GM18511 (cell line): ENCODE data around the gene STXBP5L.
"Not testable (repeated sequence)": the region's sequence is repeated elsewhere in the genome, so short reads cannot be mapped to it uniquely, and the experiment has no call there.

ENCODE experiments used
- ATAC-seq: cut with Tn5 transposase; IDR thresholded peaks from one replicate; pipeline ENCODE4 v1.9.1; 2021; ENCODE audit warnings: mild to moderate bottlenecking, moderate library complexity; ENCODE audit not compliant: unreplicated experiment

STXBP5L gene

DNA sequence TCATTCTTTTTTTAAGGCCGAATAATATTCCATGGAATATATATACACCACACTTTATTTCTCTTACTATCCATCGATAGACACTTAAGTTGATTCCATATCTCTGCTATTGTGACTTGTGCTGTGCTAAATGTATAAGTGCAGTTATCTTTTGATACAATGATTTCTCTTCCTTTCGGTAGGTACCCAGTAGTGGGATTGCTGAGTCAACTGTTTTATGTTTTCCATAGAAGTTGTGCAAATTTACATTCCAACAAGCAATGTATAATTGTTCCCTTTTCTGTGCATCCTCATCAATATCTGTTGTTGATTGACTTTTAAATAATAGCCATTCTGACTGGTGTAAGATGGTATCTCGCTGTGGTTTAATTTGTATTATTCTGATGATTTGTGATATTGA is 81.0 kb downstream of the STXBP5L start:
- no peak for ATAC-seq

DNA sequence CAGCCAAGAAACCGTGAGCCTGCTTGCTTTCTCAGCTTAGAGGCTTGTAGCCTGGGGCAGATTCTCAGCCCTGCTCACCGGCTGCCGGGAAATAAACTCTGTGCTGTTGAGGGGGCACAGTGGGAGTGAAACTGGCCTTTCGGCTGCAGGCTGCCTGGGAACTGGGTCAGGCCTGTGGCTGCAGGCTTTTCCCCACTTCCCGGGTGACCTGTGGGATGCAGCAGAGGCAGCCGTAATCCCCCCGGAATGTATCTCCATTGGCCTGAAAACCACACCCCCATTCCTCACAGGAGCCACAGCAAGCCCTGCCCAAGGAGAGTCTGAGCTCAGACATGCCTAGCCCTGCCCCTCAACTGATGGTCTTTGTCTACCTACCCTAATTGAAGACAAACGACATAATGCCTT is 110.9 kb downstream of the STXBP5L start:
- ATAC-seq: no peak

DNA sequence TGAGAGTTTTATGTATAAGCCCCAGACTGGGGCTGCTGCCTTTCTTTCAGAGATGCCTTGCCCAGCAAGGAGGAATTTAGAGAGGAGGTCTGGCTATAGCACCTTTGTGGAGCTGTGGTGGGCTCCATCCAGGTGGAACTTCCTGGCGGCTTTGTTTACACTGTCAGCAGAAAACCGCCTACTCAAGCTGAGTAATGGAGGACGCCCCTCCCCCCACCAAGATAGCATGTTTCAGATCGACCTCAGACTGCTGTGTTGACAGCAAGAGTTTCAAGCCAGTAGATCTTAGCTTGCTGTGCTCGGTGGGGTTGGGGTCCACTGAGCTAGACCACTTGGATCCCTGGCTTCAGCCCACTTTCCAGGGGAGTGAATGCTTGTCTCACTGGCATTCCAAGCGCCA is 155.6 kb downstream of the STXBP5L start:
- no peak for ATAC-seq

DNA sequence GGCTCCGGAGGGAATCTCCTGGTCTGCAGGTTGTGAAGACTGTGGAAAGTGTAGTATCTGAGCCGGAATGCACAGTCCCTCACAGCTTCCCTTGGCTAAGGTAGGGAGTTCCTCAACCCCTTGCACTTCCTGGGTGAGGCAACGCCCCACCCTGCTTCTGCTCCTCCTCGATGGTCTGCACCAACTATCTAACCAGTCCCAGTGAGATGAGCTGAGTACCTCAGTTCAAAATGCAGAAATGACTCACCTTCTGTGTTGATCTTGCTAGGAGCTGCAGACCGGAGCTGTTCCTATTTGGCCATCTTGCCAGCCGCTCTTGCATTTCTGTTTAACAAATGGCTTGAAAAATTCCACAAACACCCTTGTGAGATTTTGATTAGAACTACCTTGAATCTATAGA is 156.1 kb downstream of the STXBP5L start:
- no peak for ATAC-seq

DNA sequence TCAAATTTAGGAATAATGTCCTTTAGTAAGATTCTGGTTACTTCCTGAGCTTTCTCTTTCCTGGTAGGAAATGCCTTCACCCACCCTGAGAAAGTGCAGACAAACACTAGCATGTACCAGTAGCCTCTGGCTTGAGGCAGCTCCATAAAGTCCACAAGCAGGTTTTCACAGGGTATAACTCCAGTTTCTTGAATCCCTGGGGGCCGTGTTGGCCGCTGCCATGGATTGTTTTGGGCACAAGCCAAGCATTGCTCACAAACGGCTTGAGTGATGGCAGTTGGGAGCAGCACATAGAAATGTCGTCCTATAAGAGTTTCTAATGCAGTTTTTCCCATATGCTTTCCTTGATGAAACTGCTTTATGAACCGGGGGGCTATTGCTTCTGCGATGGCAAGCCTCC is 164.1 kb downstream of the STXBP5L start:
- ATAC-seq: no peak

DNA sequence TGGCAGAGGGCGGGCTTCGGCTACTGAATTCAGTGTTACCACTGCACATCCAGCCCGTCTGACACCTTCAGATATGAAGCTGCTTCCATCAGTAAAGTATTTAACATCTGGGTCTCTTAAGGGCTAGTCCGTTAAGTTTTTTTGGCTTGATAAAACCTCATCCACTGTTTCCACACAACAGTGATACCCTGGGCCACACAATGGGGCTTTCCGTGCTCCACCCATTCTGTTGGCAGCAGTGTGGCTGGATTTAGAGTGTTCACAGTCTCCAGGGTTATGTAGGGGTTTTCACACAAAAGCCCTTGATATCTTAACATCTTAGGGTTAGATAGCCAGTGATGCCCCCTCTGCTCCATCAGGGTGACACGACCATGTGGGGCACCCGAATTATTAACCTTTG is 165.0 kb downstream of the STXBP5L start:
- ATAC-seq: no peak

DNA sequence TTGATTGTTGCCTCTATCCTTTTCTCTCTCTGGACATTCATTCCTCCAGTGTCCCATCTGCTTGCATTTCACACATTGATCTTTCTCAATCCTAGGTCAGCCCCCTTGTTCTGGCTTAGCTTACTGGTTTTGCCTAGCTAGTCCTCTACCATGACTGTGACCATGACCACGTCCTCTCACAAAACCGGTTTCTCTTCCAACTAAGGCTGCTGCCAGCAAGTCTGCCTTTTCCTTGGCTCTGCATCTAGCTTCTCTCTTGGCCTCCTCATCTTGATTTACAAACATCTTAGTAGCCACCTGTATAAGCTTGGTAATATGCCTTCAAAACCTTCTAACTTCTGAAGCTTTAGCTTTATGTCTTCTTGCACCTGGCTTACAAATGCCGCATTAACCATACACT is 167.2 kb downstream of the STXBP5L start:
- no peak for ATAC-seq

DNA sequence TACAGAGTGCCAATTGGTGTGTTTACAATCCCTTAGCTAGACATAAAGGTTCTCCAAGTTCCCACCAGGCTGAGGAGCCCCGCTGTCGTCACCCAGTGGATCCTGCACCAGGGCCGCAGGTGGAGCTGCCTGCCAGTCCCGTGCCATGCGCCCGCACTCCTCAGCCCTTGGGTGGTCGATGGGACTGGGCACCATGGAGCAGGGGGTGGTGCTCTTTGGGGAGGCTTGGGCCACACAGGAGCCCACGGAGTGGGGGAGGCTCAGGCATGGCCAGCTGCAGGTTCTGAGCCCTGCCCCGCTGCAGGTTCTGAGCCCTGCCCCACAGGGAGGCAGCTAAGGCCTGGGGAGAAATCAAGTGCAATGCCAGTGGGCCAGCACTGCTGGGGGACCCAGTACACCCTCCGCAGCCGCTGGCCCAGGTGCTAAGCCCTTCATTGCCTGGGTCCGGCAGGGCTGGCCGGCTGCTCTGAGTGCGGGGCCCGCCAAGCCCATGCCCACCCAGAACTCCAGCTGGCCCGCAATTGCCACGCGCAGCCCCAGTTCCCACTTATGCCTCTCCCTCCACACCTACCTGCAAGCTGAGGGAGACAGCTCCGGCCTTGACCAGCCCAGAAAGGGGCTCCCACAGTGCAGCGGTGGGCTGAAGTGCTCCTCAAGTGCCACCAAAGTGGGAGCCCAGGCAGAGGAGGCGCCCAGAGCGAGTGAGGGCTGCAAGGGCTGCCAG is 170.5 kb downstream of the STXBP5L start:
- ATAC-seq: not testable (repeated sequence)

DNA sequence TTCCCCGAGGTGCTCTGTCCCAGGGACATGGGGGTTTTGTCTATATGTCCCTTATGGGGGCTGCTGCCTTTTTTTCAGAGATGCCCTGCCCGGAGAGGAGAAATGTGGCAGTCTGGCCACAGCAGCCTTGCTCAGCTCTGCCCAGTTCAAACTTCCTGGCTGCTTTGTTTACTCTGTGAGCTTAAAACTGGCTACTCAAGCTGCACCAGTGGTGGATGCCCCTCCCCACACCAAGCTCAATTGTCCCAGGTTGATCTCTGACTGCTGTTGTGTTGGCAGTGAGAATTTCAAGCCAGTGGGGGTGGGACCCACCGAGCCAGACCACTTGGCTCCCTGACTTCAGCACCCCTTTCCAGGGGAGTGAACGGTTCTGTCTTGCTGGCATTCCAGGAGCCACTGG is 188.9 kb downstream of the STXBP5L start:
- no peak for ATAC-seq

DNA sequence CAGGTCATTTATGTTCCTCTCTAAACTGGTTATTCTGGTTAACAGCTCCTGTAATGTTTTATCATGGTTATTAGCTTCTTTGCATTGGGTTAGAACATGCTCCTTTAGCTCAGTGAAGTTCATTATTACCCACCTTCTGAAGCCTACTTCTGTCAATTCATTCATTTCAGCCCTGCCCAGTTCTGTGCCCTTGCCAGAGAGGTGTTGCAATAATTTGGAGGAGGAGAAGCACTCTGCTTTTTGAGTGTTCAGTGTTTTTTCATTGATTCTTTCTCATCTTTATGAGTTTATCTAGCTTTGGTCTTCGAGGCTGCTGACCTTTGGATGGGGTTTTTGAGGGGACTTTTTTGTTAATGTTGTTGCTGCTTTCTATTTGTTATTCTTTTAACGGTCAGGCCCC is 203.1 kb downstream of the STXBP5L start:
- not testable (repeated sequence) for ATAC-seq

DNA sequence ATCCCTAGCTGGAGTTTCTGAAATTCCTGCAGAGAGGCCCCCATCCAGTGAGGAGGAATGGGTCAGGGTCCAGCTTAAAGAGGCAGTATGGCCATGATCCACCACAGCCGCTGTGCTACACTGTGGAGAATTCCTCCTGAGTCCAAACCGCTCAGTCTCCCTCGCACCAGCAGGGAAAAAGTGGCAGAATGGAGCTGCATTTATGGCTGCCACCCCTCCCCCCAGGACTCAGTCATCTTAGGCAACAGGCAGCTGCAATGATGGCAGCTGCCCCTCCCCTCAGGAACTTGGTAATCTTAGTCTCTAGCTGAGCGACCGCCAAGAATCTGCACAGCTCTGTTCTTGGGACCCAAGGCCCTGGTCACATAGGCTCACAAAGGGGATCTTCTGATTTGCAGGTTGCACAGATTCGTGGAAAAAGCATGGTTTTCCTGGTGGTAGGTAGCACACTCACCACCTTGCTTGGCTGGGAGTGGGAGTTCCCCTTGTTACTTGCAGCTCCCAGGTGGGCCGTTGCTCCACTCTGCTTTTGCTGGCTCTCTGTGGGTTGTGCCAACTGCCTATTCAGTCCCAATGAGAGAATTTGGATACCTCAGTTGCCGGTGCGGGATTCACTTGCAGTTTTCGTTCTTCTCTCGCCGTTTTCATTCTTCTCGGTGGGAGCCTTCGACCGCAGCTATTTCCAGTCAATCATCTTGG is 204.1 kb downstream of the STXBP5L start:
- no peak for ATAC-seq

DNA sequence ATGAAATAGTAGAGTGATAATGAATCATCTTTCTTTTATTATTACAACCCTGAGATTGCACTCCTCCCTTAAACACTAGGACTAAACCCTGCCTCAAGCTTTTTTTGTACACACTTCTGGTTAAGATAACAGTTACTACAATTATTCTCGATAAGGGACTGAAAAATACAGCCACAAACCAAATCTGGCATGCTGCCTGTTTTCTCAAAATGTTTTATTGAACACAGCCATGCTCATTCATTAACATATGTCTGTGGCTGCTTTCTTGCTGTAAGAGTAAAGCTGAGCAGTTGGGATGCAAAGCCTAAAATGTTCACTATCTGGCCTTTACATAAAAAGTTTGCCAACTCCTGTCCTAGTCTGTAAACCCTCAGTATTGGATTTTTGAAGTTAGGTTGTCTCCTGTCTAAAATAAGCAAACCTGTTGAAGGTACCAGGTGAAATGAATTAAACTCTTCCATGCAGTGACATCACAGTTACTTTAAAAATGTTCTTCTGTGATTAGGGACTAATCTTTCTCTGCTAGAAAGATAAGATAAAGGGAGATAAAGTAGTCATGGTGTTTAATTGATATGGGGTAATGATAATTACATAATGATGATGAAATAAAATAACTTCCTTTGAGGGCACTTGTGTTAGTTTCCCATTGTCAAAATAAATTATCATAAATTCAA is 218.2 kb downstream of the STXBP5L start:
- ATAC-seq: no peak

DNA sequence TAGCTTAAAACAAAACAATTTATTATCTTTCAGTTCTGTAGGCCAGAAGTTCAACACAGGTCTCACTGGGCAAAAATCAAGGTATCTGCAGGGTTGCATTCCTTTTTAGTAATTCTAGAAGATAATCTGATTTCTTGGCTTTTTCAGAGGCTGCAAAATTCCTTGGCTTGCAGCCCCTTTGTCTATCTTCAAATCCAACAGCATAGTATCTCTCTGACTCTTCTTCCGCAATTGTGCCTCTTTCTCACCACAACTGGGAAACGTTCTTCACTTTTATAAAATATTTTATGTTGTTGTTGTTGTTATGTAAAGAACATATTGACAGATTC is 218.7 kb downstream of the STXBP5L start:
- no peak for ATAC-seq

DNA sequence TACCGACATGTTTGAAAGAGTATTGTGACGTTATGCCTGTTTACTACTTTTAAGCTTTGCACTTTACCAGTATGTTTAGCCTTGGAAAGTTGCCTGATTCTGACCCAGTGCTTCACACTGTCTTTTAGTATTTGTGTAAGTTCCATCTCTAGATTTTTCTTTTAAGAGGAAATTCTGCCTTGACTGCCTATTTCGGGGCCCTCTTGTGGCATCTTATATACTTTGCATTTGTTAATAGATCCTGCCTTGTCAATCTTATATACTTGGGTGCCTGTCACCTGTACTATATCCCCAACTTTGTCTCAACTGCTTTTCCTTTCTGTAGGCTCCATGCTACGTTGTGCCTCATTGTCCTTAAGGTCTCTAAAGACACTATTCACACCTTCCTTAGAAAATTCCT is 244.6 kb downstream of the STXBP5L start:
- no peak for ATAC-seq

DNA sequence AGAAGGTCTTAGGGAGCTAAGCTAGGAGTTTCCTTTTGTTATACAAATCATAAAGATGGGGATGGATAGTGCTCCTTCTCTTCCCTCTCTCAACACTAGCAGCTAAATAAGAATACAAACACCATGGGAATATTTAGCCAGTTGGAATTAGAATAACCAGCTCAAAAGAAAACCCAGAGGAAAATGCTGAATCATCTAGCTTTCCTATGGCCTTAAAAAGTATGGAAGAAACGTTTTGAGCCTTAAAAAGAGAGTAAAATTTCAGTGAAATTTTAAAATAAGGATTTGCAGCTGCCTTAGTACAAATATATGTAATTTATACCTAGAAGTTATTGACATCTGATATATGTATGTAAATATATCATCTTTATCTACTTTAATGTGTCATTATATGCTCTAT is 245.8 kb downstream of the STXBP5L start:
- no peak for ATAC-seq

DNA sequence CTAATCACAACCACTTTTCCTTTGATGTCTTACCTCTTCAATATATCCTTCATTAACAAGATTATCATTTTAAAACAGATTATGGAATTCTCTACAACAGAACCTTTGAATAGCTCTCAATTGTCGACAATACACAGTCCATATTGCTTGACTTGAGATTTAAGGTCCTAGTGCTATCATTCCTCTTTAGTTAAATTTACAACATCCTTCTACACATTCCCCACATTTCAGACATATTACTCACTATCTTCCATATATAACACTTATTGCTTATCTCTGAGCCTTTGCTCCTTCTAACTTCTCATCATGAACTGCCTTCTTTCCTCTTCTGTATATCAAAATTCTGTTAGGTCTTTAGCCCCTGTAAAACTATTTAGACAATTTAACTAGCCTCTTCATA is 247.0 kb downstream of the STXBP5L start:
- no peak for ATAC-seq

DNA sequence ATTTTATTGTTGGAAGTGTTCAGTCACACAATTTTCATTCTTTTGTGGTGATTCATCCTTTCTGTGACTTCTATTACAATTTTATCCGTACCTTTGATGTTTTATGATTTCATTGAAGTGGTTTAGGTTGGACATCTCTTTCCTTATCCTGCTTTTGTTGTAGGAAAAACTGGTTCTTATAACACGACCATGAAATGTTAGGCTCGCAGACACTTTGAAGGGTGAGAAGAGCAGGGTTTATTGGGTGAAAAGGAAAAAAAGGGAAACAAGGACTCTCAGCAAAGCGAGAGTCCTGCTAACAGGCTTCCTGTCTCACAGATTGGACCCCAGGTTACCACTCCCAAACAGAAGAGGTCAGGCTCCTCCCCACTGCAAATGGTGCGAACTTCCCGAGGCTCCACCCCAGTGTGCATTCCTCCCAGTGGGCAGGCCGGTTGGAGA is 257.4 kb downstream of the STXBP5L start:
- no peak for ATAC-seq

DNA sequence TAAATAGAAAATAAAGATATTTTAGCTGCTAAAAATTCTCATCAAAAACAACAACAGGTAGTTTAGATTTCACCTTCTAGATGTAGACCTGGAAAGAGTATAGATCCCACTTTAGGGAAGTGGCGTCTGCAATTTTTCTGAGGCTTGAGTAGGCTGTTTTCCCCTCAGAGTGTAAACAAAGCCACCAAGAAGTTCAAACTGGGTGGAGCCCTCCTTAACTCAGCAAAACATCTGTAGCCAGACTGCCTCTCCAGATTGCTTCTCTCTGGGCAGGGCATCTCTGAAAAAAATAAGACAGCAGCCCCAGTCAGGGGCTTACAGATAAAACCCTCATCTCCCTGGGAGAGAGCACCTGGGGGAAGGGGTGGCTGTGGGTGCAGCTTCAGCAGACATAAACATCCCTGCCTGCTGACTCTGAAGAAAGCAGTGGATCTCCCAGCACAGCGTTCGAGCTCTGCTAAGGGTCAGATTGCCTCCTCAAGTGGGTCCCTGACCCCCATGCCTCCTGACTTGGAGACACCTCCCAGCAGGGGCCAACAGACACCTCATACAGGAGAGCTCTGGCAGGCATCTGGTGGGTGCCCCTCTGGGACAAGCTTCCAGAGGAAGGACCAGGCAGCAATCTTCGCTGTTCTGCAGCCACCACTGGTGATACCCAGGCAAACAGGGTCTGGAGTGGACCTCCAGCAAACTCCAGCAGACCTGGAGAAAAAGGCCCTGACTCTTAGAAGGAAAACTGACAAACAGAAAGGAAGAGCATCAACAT is 259.6 kb downstream of the STXBP5L start:
- no peak for ATAC-seq

DNA sequence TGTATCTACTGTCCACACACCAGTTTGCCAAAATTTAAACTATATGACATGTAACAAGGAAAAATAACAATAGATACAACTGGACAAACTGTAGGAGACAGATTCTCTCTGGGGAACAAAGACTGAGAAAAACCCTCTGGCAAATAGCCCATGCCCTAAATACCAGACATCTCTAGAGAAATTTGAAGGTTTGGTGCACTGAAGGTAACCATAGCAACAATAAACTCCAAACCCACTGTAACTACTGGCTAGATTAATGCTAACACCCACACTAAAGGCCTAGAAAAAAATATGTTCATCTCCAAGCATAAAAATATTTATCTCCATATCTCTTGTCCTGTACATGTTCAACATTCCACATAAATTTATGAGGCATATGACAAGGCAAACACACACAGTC is 267.1 kb downstream of the STXBP5L start:
- no peak for ATAC-seq

DNA sequence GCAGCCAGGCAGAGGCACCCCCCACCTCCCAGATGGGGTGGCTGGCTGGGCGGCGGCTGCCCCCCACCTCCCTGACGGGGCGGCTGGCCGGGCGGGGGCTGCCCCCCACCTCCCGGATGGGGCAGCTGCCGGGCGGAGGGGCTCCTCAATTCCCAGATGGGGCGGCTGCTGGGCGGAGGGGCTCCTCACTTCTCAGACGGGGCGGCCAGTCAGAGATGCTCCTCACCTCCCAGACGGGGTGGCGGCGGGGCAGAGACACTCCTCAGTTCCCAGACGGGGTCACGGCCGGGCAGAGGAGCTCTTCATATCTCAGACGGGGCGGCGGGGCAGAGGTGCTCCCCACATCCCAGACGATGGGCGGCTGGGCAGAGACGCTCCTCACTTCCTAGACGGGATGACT is 282.6 kb downstream of the STXBP5L start:
- not testable (repeated sequence) for ATAC-seq

DNA sequence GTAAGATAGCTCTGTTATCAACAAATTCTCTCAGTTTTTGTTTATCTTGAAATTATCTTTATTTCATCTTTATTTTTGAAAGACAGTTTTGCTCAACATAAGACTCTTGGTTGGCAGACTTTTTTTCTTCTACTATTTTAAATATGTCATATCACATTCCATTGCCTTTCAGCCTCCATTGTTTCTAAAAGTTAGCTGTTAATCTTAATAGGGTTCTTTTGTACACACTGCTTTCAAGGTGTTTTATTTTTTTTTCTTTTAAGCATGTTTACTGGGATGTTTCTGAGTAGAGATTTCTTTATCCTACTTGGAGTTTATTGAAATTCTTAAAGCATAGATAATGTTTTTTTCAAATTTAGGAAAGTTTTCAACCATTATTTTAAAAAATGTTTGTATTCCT is 294.6 kb downstream of the STXBP5L start:
- no peak for ATAC-seq
